ENCODE data around the gene AXIN1. TPM values are rescaled to one million over a fixed set of nuclear protein-coding genes. Genes with fewer than 3 reads are reported as not detected.
A peak's percentile ranks its signal among the peaks of the same experiment; 100 is the strongest.
"Not testable (repeated sequence)": the region's sequence is repeated elsewhere in the genome, so short reads cannot be mapped to it uniquely, and the experiment has no call there.

The AXIN1 gene
- total RNA-seq, 2 experiments from 2014 or later = 30.9 to 32.5 TPM

GRCh38 chr16:334861-335632 lies 17.5 kb downstream of the AXIN1 start:
- H3K36me3 Mint-ChIP-seq; H3K27ac Mint-ChIP-seq; ATAC-seq (ENCODE audit: low read depth); DNase-seq; H3K9me3 Mint-ChIP-seq; H3K4me3 Mint-ChIP-seq; H3K27me3 Mint-ChIP-seq; POLR2A ChIA-PET: not testable (repeated sequence)
- peaks cover 21% of the 10 kb centered on the region for H3K4me1 Mint-ChIP-seq

- H3K4me3 Mint-ChIP-seq; H3K9me3 Mint-ChIP-seq; POLR2A ChIA-PET; ATAC-seq (ENCODE audit: low read depth); H3K27me3 Mint-ChIP-seq; DNase-seq; H3K36me3 Mint-ChIP-seq; H3K27ac Mint-ChIP-seq: not testable (repeated sequence)
- peaks cover 15% of the 10 kb centered on the region for H3K4me1 Mint-ChIP-seq
These were observed 18.2 kb downstream of the AXIN1 start for GRCh38 chr16:334164-334832.

- peaks cover 11% of the 10 kb centered on the region for H3K4me1 Mint-ChIP-seq
- DNase-seq (no peak), ATAC-seq (ENCODE audit: low read depth) (no peak)
- POLR2A ChIA-PET = no interaction called here
- H3K9me3 Mint-ChIP-seq = no peaks in the 10 kb centered on the region
- H3K27ac Mint-ChIP-seq = no peak overlapping the region
- no peaks in the 10 kb centered on the region for H3K27me3 Mint-ChIP-seq
- H3K4me3 Mint-ChIP-seq = no peak overlapping the region
- H3K36me3 Mint-ChIP-seq = peaks cover 3% of the 10 kb centered on the region
These were observed 19.0 kb downstream of the AXIN1 start for GRCh38 chr16:333406-334094.

- H3K4me3 Mint-ChIP-seq; DNase-seq; ATAC-seq (ENCODE audit: low read depth); H3K27me3 Mint-ChIP-seq; H3K9me3 Mint-ChIP-seq; H3K36me3 Mint-ChIP-seq; H3K27ac Mint-ChIP-seq: not testable (repeated sequence)
- H3K4me1 Mint-ChIP-seq = peaks cover 18% of the 10 kb centered on the region
- POLR2A ChIA-PET = interaction anchor here (0.6 kb wide), 1 partner anchor 174 kb away, joined by 3 read pairs; no protein-coding TSS in a partner anchor
These were observed 21.2 kb downstream of the AXIN1 start for GRCh38 chr16:331181-331814.

GRCh38 chr16:330741-331140 lies 21.8 kb downstream of the AXIN1 start:
- H3K4me3 Mint-ChIP-seq = no peak overlapping the region
- no peaks in the 10 kb centered on the region for H3K9me3 Mint-ChIP-seq
- H3K27ac Mint-ChIP-seq = no peak overlapping the region
- ATAC-seq (ENCODE audit: low read depth) (no peak), DNase-seq (no peak)
- H3K36me3 Mint-ChIP-seq = peaks cover 3% of the 10 kb centered on the region
- POLR2A ChIA-PET = no interaction called here
- H3K27me3 Mint-ChIP-seq = no peaks in the 10 kb centered on the region
- H3K4me1 Mint-ChIP-seq = peaks cover 18% of the 10 kb centered on the region

GRCh38 chr16:325375-326145 lies 27.0 kb downstream of the AXIN1 start:
- Mint-ChIP-seq H3K4me1 (peaks cover 24% of the 10 kb centered on the region), H3K9me3 (no peaks in the 10 kb centered on the region)
- DNase-seq = no peak

GRCh38 chr16:324451-325334 lies 27.8 kb downstream of the AXIN1 start:
- peaks cover 31% of the 10 kb centered on the region for H3K4me1 Mint-ChIP-seq
- POLR2A ChIA-PET = interaction anchor here (1.0 to 1.3 kb wide), 2 partner anchors 27 to 28 kb away, joined by 3 to 5 read pairs; partner anchors contain the start of gene AXIN1
- H3K9me3 Mint-ChIP-seq = no peaks in the 10 kb centered on the region
- peaks cover 4% of the 10 kb centered on the region for H3K36me3 Mint-ChIP-seq
- peak; percentile 74 for DNase-seq
- H3K27me3 Mint-ChIP-seq = peaks cover 2% of the 10 kb centered on the region
- H3K4me3 Mint-ChIP-seq = peak overlapping the region; percentile 67
- peak; percentile 75 for ATAC-seq (ENCODE audit: low read depth)
- peak overlapping the region; percentile 58 for H3K27ac Mint-ChIP-seq

More at GRCh38 chr16:325375-326145, 27.0 kb downstream of the AXIN1 start:
- no peak for ATAC-seq (ENCODE audit: low read depth)
- POLR2A ChIA-PET = interaction anchor here (1.0 to 1.3 kb wide), 2 partner anchors 26 to 27 kb away, joined by 3 to 5 read pairs; partner anchors contain the start of gene AXIN1
- Mint-ChIP-seq H3K27me3 (peaks cover 2% of the 10 kb centered on the region), H3K27ac (peak overlapping the region; percentile 58), H3K4me3 (peak overlapping the region; percentile 67), H3K36me3 (no peaks in the 10 kb centered on the region)

- no peak overlapping the region for H3K4me3 Mint-ChIP-seq
- no peak overlapping the region for H3K27ac Mint-ChIP-seq
- peaks cover 2% of the 10 kb centered on the region for H3K27me3 Mint-ChIP-seq
- ATAC-seq (ENCODE audit: low read depth) (no peak), DNase-seq (no peak)
- peaks cover 33% of the 10 kb centered on the region for H3K4me1 Mint-ChIP-seq
- POLR2A ChIA-PET = no interaction called here
- no peaks in the 10 kb centered on the region for H3K9me3 Mint-ChIP-seq
- peaks cover 6% of the 10 kb centered on the region for H3K36me3 Mint-ChIP-seq
These were observed 28.4 kb downstream of the AXIN1 start for GRCh38 chr16:324201-324450.

GRCh38 chr16:322476-323143 lies 29.9 kb downstream of the AXIN1 start:
- DNase-seq (no peak), ATAC-seq (ENCODE audit: low read depth) (no peak)
- peaks cover 8% of the 10 kb centered on the region for H3K36me3 Mint-ChIP-seq
- POLR2A ChIA-PET = interaction anchor here (0.6 to 0.7 kb wide), 2 partner anchors 109 to 113 kb away, joined by 3 read pairs; no protein-coding TSS in a partner anchor
- peaks cover 35% of the 10 kb centered on the region for H3K4me1 Mint-ChIP-seq
- H3K27me3 Mint-ChIP-seq = peaks cover 2% of the 10 kb centered on the region
- H3K9me3 Mint-ChIP-seq = no peaks in the 10 kb centered on the region
- H3K27ac Mint-ChIP-seq = no peak overlapping the region
- no peak overlapping the region for H3K4me3 Mint-ChIP-seq

GRCh38 chr16:321532-321931 lies 31.0 kb downstream of the AXIN1 start:
- H3K4me1 Mint-ChIP-seq = peaks cover 28% of the 10 kb centered on the region
- no peak overlapping the region for H3K27ac Mint-ChIP-seq
- H3K27me3 Mint-ChIP-seq = peaks cover 2% of the 10 kb centered on the region
- ATAC-seq (ENCODE audit: low read depth) = no peak
- peaks cover 9% of the 10 kb centered on the region for H3K36me3 Mint-ChIP-seq
- H3K9me3 Mint-ChIP-seq = no peaks in the 10 kb centered on the region
- H3K4me3 Mint-ChIP-seq = no peak overlapping the region
- DNase-seq = no peak
- POLR2A ChIA-PET = no interaction called here

- Mint-ChIP-seq H3K36me3 (peaks cover 9% of the 10 kb centered on the region), H3K27me3 (peaks cover 2% of the 10 kb centered on the region), H3K9me3 (no peaks in the 10 kb centered on the region), H3K27ac (no peak overlapping the region), H3K4me3 (no peak overlapping the region), H3K4me1 (peaks cover 23% of the 10 kb centered on the region)
- DNase-seq (no peak), ATAC-seq (ENCODE audit: low read depth) (no peak)
- POLR2A ChIA-PET = no interaction called here
These were observed 32.3 kb downstream of the AXIN1 start for GRCh38 chr16:320206-320605.

- H3K36me3 Mint-ChIP-seq = peaks cover 9% of the 10 kb centered on the region
- H3K27me3 Mint-ChIP-seq = no peaks in the 10 kb centered on the region
- POLR2A ChIA-PET = no interaction called here
- ATAC-seq (ENCODE audit: low read depth) = no peak
- H3K4me3 Mint-ChIP-seq = no peak overlapping the region
- H3K4me1 Mint-ChIP-seq = peaks cover 15% of the 10 kb centered on the region
- H3K27ac Mint-ChIP-seq = peak overlapping the region; percentile 51
- H3K9me3 Mint-ChIP-seq = no peaks in the 10 kb centered on the region
- DNase-seq = no peak
These were observed 33.9 kb downstream of the AXIN1 start for GRCh38 chr16:318628-319027.
